ENCODE measurements around the gene HIKESHI. TPM values are rescaled to one million over a fixed set of nuclear protein-coding genes. Genes with fewer than 3 reads are reported as not detected.

Gene HIKESHI
- total and polyA plus RNA-seq, 2 experiments from 2014 or later: 71.2 to 162 TPM

DNA sequence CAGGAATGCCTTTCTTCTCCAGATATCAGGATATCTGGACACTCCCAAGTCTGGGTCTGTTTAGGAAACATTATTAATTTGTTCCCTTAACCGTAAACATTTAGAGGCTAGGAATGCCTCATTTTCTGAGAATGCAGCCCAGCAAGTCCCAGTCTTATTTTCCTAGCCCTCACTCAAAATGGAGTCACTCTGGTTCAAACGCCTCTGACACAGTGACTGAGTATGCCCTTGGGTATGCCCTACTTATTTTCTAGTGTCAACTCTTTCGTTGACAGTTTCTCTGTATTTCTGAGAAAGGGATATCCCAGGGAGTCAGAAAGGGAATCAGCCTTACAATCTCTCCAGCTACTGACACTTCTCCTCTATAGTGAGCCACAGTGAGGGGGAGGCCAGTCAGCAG, 56.7 kb downstream of the HIKESHI start:
- DNase-seq (ENCODE audit: low spot score): no peak
- no peak for TF ChIP-seq ZNF331 (CRISPR knock-in tag; IDR thresholded peaks at IDR 0.05; ENCODE audit: low read depth)
- TF ChIP-seq CREB1 (CRISPR knock-in tag; IDR thresholded peaks at IDR 0.05; ENCODE audit: low read depth): no peak
- no peak for TF ChIP-seq NANOG (IDR thresholded peaks at IDR 0.05; ENCODE audit: borderline replicate concordance)
- TF ChIP-seq ZNF114 (CRISPR knock-in tag; IDR thresholded peaks at IDR 0.05): no peak
- TF ChIP-seq STAT1 (IDR thresholded peaks at IDR 0.05; ENCODE audit: unreplicated experiment): no peak
- TF ChIP-seq ZNF462 (CRISPR knock-in tag; IDR thresholded peaks at IDR 0.05): no peak
- no peak for TF ChIP-seq EZH2phosphoT487 (IDR thresholded peaks at IDR 0.05; ENCODE audit: unreplicated experiment)
- TF ChIP-seq, protein P1, sequence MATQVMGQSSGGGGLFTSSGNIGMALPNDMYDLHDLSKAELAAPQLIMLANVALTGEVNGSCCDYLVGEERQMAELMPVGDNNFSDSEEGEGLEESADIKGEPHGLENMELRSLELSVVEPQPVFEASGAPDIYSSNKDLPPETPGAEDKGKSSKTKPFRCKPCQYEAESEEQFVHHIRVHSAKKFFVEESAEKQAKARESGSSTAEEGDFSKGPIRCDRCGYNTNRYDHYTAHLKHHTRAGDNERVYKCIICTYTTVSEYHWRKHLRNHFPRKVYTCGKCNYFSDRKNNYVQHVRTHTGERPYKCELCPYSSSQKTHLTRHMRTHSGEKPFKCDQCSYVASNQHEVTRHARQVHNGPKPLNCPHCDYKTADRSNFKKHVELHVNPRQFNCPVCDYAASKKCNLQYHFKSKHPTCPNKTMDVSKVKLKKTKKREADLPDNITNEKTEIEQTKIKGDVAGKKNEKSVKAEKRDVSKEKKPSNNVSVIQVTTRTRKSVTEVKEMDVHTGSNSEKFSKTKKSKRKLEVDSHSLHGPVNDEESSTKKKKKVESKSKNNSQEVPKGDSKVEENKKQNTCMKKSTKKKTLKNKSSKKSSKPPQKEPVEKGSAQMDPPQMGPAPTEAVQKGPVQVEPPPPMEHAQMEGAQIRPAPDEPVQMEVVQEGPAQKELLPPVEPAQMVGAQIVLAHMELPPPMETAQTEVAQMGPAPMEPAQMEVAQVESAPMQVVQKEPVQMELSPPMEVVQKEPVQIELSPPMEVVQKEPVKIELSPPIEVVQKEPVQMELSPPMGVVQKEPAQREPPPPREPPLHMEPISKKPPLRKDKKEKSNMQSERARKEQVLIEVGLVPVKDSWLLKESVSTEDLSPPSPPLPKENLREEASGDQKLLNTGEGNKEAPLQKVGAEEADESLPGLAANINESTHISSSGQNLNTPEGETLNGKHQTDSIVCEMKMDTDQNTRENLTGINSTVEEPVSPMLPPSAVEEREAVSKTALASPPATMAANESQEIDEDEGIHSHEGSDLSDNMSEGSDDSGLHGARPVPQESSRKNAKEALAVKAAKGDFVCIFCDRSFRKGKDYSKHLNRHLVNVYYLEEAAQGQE (IDR thresholded peaks at IDR 0.05; ENCODE audit: unreplicated experiment): no peak
- H3K9me3 Mint-ChIP-seq: peaks cover 2% of the 10 kb centered on the region; the same call in 2 of the 3 replicates
- no peak overlapping the region for H3K27ac Mint-ChIP-seq
- H3K4me1 Mint-ChIP-seq: peaks cover 35% of the 10 kb centered on the region
- no peak overlapping the region for H3K27ac ChIP-seq (ENCODE audit: low read depth)
- no peaks in the 10 kb centered on the region for H3K36me3 ChIP-seq (ENCODE audit: insufficient read depth)
- no peaks in the 10 kb centered on the region for H3K27me3 Mint-ChIP-seq (ENCODE audit: insufficient read depth, low read depth, poor library complexity)
- no peaks in the 10 kb centered on the region for H3K27me3 ChIP-seq (ENCODE audit: insufficient read depth)
- H3K79me2 ChIP-seq (replicated peaks; ENCODE audit: insufficient read depth): no peaks in the 10 kb centered on the region
- no peaks in the 10 kb centered on the region for H3F3A ChIP-seq (replicated peaks; ENCODE audit: low read depth)
- no peak overlapping the region for H3K4me3 Mint-ChIP-seq
- peaks cover 10% of the 10 kb centered on the region for H3K9me2 ChIP-seq (ENCODE audit: insufficient read depth)
- no peak for ATAC-seq
- peaks cover 9% of the 10 kb centered on the region for H3K4me1 ChIP-seq (ENCODE audit: insufficient read depth)
- peaks cover 1% of the 10 kb centered on the region; the same call in 1 of the 3 replicates for H3K36me3 Mint-ChIP-seq (ENCODE audit: low read depth)
- no peak overlapping the region for H3K4me2 ChIP-seq
- H3K4me3 ChIP-seq: no peak overlapping the region
- no peak overlapping the region for H2AFZ ChIP-seq
- no peaks in the 10 kb centered on the region for H4K20me1 ChIP-seq (replicated peaks; ENCODE audit: insufficient read depth)
